Smooth muscle cell (in vitro differentiated cells): Measurements from ENCODE around the gene SRSF7. TPM values are rescaled to one million over a fixed set of nuclear protein-coding genes. Genes with fewer than 3 reads are reported as not detected.

Experiments
- DNase-seq: peaks from one replicate; lab custom pipeline; 2025; ENCODE audit not compliant: unreplicated experiment; lab: John Stamatoyannopoulos, UW
- H2AFZ ChIP-seq: fragments of 200-600 bp; sonication (generic); 2 replicates; pipeline ENCODE4 v1.6.0; 2016; ENCODE audit warnings: antibody characterized with exemption, low read depth, mild to moderate bottlenecking
- H3F3A ChIP-seq: fragments of 200-600 bp; sonication (generic); 2 replicates; pipeline ENCODE4 v1.6.0; 2017; ENCODE audit warnings: antibody characterized with exemption, low read depth
- H3K27ac ChIP-seq: fragments of 200-600 bp; sonication (generic); 2 replicates; pipeline ENCODE4 v1.5.1; 2016; ENCODE audit warnings: low read depth, mild to moderate bottlenecking
- H3K27me3 ChIP-seq: fragments of 200-600 bp; sonication (generic); 2 replicates; pipeline ENCODE4 v1.6.1; 2016; ENCODE audit warnings: low read depth, mild to moderate bottlenecking
- H3K36me3 ChIP-seq: fragments of 200-600 bp; sonication (generic); 2 replicates; pipeline ENCODE4 v1.5.1; 2016; ENCODE audit warnings: low read depth
- H3K4me1 ChIP-seq: fragments of 200-600 bp; sonication (generic); 2 replicates; pipeline ENCODE4 v1.5.1; 2016; ENCODE audit warnings: low read depth
- H3K4me2 ChIP-seq: fragments of 200-600 bp; sonication (generic); 2 replicates; pipeline ENCODE4 v1.6.0; 2016; ENCODE audit warnings: mild to moderate bottlenecking
- H3K4me3 ChIP-seq: fragments of 200-600 bp; sonication (generic); 2 replicates; pipeline ENCODE4 v1.5.1; 2016; ENCODE audit warnings: mild to moderate bottlenecking
- H3K79me2 ChIP-seq: fragments of 200-600 bp; sonication (generic); 2 replicates; pipeline ENCODE4 v1.6.0; 2016; ENCODE audit warnings: low read depth, mild to moderate bottlenecking
- H3K9ac ChIP-seq: fragments of 200-600 bp; sonication (generic); 2 replicates; pipeline ENCODE4 v1.6.0; 2016; ENCODE audit warnings: low read depth
- H3K9me3 ChIP-seq: fragments of 200-600 bp; sonication (generic); replicated peaks from 2 replicates; pipeline ENCODE4 v1.5.1; 2016; ENCODE audit warnings: low read depth
- H4K20me1 ChIP-seq: fragments of 200-600 bp; sonication (generic); 2 replicates; pipeline ENCODE4 v1.6.0; 2016; ENCODE audit warnings: low read depth
- WGBS: methylation state at CpG from one replicate; pipeline ENCODE4 v1.1.7; 2016; ENCODE audit warnings: low lambda C conversion rate; 5-methylcytosine and 5-hydroxymethylcytosine counted together
- polyA plus RNA-seq: library from polyadenylated mRNA; unstranded; fragments of >200 nt; fragmentation: Nextera tagmentation; extraction: Ambion mirVana; gene quantifications from 2 replicates; pipeline ENCODE4 v1.2.1, GENCODE V29; 2016
- total RNA-seq: library from RNA; depleted of rRNA; stranded (reverse); fragments of >200 nt; gene quantifications from 2 replicates; pipeline ENCODE4 v1.2.3, GENCODE V29; 2014
- TF ChIP-seq, protein P1 (sequence below): fragments of 200-600 bp; sonication (generic); IDR thresholded peaks from 2 replicates; pipeline ENCODE4 v1.5.1; 2017; ENCODE audit warnings: borderline replicate concordance, mild to moderate bottlenecking, antibody characterized with exemption; ENCODE audit not compliant: insufficient read depth, poor library complexity, severe bottlenecking

The SRSF7 gene
- total and polyA plus RNA-seq, 2 experiments from 2014 or later: 92.5 to 102 TPM

DNA sequence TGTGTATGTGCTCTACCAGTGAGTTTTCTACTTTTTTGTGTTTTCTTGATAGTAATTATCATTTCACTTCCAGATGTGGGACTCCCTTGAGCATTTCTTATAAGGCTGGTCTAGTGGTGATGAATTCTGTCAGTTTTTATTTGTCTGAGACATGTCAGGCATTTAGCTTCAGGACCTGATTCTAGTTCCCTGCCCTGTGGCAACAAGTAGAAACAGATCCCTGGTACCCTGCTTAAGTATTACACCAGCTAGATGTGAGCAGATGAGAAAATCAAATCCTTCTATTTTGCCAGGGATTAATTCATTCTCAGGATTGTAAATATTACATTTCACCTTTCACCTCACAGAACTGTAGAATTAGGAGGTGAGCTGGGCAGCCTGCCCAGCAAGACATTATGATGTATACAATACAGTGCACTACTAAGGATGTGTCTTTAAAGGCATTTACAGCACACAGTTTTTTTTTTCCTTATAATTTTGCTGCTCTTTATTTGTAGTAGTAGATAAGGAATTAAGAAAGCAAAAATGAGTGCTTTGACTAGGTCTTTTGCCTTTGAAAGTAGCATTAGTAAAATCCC lies 50.2 kb downstream of the SRSF7 start:
- Histone ChIP-seq H2AFZ (no peak overlapping the region), H3K27ac (peak overlapping the region; percentile 95), H3F3A (peaks cover 15% of the 10 kb centered on the region), H3K4me2 (no peak overlapping the region), H3K27me3 (no peaks in the 10 kb centered on the region), H3K4me3 (no peak overlapping the region), H4K20me1 (no peaks in the 10 kb centered on the region), H3K36me3 (no peaks in the 10 kb centered on the region), H3K79me2 (no peaks in the 10 kb centered on the region), H3K9ac (no peak overlapping the region), H3K4me1 (peaks cover 8% of the 10 kb centered on the region), H3K9me3 (no peaks in the 10 kb centered on the region)
- no peak for DNase-seq
- TF ChIP-seq, protein P1, sequence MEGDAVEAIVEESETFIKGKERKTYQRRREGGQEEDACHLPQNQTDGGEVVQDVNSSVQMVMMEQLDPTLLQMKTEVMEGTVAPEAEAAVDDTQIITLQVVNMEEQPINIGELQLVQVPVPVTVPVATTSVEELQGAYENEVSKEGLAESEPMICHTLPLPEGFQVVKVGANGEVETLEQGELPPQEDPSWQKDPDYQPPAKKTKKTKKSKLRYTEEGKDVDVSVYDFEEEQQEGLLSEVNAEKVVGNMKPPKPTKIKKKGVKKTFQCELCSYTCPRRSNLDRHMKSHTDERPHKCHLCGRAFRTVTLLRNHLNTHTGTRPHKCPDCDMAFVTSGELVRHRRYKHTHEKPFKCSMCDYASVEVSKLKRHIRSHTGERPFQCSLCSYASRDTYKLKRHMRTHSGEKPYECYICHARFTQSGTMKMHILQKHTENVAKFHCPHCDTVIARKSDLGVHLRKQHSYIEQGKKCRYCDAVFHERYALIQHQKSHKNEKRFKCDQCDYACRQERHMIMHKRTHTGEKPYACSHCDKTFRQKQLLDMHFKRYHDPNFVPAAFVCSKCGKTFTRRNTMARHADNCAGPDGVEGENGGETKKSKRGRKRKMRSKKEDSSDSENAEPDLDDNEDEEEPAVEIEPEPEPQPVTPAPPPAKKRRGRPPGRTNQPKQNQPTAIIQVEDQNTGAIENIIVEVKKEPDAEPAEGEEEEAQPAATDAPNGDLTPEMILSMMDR: no peak

DNA sequence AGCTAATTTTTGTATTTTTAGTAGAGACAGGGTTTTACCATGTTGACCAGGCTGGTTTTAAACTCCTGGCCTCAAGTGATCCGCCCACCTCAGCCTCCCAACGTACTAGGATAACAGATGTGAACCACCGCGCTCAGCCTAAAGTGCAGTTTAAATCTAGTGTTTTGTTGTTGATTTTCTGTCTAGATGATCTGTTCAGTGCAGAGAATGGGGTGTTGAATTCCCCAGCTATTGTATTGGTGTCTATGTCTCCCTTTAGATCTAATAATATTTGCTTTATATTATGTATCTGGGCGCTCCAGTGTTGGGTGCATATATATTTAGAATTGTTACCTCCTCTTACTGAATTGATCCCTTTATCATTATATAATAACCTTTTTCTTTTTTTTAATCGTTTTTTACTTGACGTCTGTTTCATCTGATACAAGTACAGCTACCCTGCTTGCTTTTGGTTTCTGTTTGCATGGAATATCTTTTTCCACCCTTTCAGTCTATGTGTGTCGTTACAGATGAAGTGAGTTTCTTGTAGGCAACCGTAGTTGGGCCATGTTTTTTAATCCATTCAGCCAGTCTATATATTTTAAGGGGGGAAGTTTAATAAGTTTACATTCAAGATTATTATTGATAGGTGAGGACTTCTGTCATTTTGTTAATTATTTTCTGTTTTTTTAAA lies 50.9 kb downstream of the SRSF7 start:
- no peak overlapping the region for H2AFZ ChIP-seq
- H3K9ac ChIP-seq: no peak overlapping the region
- no peaks in the 10 kb centered on the region for H3K27me3 ChIP-seq
- no peak overlapping the region for H3K4me3 ChIP-seq
- peaks cover 15% of the 10 kb centered on the region for H3F3A ChIP-seq
- peak overlapping the region; percentile 95 for H3K27ac ChIP-seq
- DNase-seq: no peak
- H3K36me3 ChIP-seq: no peaks in the 10 kb centered on the region
- TF ChIP-seq, protein P1: no peak
- no peak overlapping the region for H3K4me2 ChIP-seq
- WGBS: 87% methylated on average over 9 of the region's 9 CpGs
- no peaks in the 10 kb centered on the region for H4K20me1 ChIP-seq
- peaks cover 8% of the 10 kb centered on the region for H3K4me1 ChIP-seq
- no peaks in the 10 kb centered on the region for H3K9me3 ChIP-seq
- H3K79me2 ChIP-seq: no peaks in the 10 kb centered on the region

DNA sequence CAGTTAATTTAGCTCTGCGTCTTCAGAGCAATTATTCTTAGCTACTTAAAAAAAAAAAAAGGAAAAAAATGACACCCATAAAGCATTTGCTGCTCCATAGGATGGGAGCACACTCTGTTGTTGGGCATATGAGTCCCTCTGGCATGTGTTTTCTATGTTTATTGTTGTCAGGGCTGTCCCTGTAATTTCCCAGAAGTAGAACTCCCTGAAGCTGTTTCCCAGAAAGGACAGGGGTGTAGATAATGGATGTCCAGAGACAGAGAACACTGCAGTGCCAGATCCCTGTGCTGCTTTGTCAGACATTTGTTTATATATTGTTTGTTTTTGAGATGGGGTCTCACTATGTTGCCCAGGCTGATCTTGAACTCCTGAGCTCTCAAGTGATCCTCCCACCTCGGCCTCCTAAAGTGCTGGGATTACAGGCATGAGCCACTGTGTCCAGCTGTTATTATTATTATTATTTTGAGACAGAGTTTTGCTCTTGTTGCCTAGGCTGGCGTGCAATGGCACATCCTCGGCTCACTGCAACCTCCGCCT lies 52.6 kb downstream of the SRSF7 start:
- Histone ChIP-seq H3F3A (peaks cover 12% of the 10 kb centered on the region), H3K9me3 (no peaks in the 10 kb centered on the region), H3K4me1 (peaks cover 8% of the 10 kb centered on the region), H3K4me2 (no peak overlapping the region), H2AFZ (no peak overlapping the region), H3K4me3 (no peak overlapping the region), H3K36me3 (no peaks in the 10 kb centered on the region), H3K27ac (no peak overlapping the region), H3K27me3 (no peaks in the 10 kb centered on the region), H3K79me2 (no peaks in the 10 kb centered on the region), H4K20me1 (no peaks in the 10 kb centered on the region), H3K9ac (no peak overlapping the region)
- 94% methylated on average over 5 of the region's 5 CpGs for whole genome bisulfite sequencing
- DNase-seq: no peak
- TF ChIP-seq, protein P1: no peak
